A673 (cell line): ENCODE results near the gene ADGRD1. TPM values are rescaled to one million over a fixed set of nuclear protein-coding genes. Genes with fewer than 3 reads are reported as not detected.

Source experiments
- BruUV-seq: library from RNA; stranded (reverse); fragments of 400-500 nt; replicated peaks from 2 replicates; lab custom pipeline; 2021; lab: Mats Ljungman, UMichigan
- CTCF ChIA-PET: fragments of 300-600 bp; sonication (Branson Sonifier 250); formaldehyde crosslinking; loops from one replicate; lab custom pipeline; 2022; ENCODE audit warnings: antibody characterized with exemption; lab: Charles Lee
- POLR2A ChIA-PET: fragments of 300-600 bp; sonication (Branson Sonifier 250); formaldehyde crosslinking; loops from one replicate; lab custom pipeline; 2022; ENCODE audit warnings: antibody characterized with exemption; ENCODE audit not compliant: low non-redundant PET; lab: Charles Lee
- DNase-seq: peaks from one replicate; pipeline ENCODE4 v3.0.0-alpha.2; 2015; ENCODE audit warnings: low spot score
- H3K27ac ChIP-seq: fragments of 200-600 bp; sonication (generic); 2 replicates; pipeline ENCODE4 v1.5.1; 2016; ENCODE audit warnings: mixed run types, low read depth, mild to moderate bottlenecking, mixed read lengths, antibody characterized with exemption, low read length; ENCODE audit not compliant: poor library complexity, severe bottlenecking
- H3K27me3 ChIP-seq: fragments of 200-600 bp; sonication (generic); replicated peaks from 2 replicates; pipeline ENCODE4 v1.6.1; 2017; ENCODE audit warnings: mixed run types, low read depth, mild to moderate bottlenecking, mixed read lengths, antibody characterized with exemption, low read length; ENCODE audit not compliant: insufficient read depth, poor library complexity
- H3K36me3 ChIP-seq: fragments of 200-600 bp; sonication (generic); 2 replicates; pipeline ENCODE4 v1.6.1; 2016; ENCODE audit warnings: mixed run types, mild to moderate bottlenecking, mixed read lengths, antibody characterized with exemption, low read length; ENCODE audit not compliant: insufficient read depth, poor library complexity, severe bottlenecking
- H3K4me1 ChIP-seq: fragments of 200-600 bp; sonication (generic); 2 replicates; pipeline ENCODE4 v1.6.1; 2017; ENCODE audit warnings: mixed run types, mild to moderate bottlenecking, mixed read lengths, antibody characterized with exemption, low read length; ENCODE audit not compliant: insufficient read depth, poor library complexity, severe bottlenecking
- H3K4me3 ChIP-seq: fragments of 200-600 bp; sonication (generic); 2 replicates; pipeline ENCODE4 v1.5.1; 2016; ENCODE audit warnings: low read depth, mixed run types, mild to moderate bottlenecking, mixed read lengths, low read length; ENCODE audit not compliant: poor library complexity, severe bottlenecking
- H3K9me3 ChIP-seq: fragments of 200-600 bp; sonication (generic); 2 replicates; pipeline ENCODE4 v1.6.1; 2016; ENCODE audit warnings: mixed run types, low read depth, mild to moderate bottlenecking, mixed read lengths, antibody characterized with exemption, low read length; ENCODE audit not compliant: poor library complexity, severe bottlenecking
- EZH2 ChIP-seq: fragments of 200-600 bp; sonication (generic); IDR thresholded peaks from 2 replicates; pipeline ENCODE4 v1.6.1; 2017; ENCODE audit warnings: borderline replicate concordance, low read depth, mild to moderate bottlenecking, mixed read lengths, antibody characterized with exemption, low read length; ENCODE audit not compliant: poor library complexity, severe bottlenecking
- intact Hi-C: fragments of 100-400 bp; cut with micrococcal nuclease; formaldehyde crosslinking; loops from one replicate; pipeline ENCODE4 v1.10.0; 2022; ENCODE audit not compliant: unreplicated experiment
- total RNA-seq: library from RNA; stranded (reverse); gene quantifications from 2 replicates; pipeline ENCODE4 v1.2.3, GENCODE V29; 2021
- TF ChIP-seq, protein P1 (sequence below): fragments of 300-800, 200-600 bp; sonication (generic); conservative IDR thresholded peaks from 2 replicates; pipeline ENCODE4 v1.5.1; 2017; ENCODE audit warnings: low read depth, mild to moderate bottlenecking, antibody characterized with exemption, low read length, moderate library complexity, mixed read lengths

Gene ADGRD1
- total RNA-seq, 1 experiment from 2014 or later = not detected

DNA sequence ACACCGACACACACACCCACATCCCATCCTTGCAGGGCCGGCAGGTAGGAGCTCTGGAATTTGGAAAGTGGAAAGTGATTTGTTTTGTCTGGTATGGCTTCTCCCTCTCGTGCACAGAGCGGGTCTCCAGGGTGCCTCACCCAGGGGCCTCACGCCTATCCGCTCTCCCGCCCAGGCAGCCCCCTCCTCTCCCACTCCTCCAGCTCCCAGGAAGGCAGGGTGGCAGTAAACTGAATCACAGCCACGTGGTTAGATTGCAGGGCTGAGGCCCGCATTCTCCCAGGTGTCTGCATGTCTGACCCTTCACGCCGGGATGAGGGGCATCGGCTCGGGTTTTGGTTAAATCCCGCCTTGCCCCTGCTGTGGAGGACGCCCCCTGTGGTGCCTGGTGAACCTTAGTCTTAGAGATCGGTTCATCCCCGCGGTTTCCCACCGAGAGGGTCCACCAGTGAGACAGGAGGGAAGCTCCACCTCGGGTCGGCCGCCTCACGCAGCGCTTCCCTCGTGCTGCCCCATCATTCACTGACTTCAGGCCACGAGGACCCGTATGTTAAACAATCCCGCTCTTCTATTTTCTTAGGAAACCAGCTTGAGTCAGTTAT is 64.4 kb downstream of the ADGRD1 start:
- BruUV-seq = no TSS peak
- H3K27me3 ChIP-seq = no peaks in the 10 kb centered on the region
- no peaks in the 10 kb centered on the region for H3K9me3 ChIP-seq
- no peak overlapping the region for H3K4me3 ChIP-seq
- DNase-seq = no peak
- H3K27ac ChIP-seq = no peak overlapping the region
- CTCF ChIA-PET = no interaction called here
- POLR2A ChIA-PET = no interaction called here
- intact Hi-C loops = no loop called here
- H3K4me1 ChIP-seq = no peaks in the 10 kb centered on the region
- H3K36me3 ChIP-seq = no peaks in the 10 kb centered on the region
- TF ChIP-seq, protein P1, sequence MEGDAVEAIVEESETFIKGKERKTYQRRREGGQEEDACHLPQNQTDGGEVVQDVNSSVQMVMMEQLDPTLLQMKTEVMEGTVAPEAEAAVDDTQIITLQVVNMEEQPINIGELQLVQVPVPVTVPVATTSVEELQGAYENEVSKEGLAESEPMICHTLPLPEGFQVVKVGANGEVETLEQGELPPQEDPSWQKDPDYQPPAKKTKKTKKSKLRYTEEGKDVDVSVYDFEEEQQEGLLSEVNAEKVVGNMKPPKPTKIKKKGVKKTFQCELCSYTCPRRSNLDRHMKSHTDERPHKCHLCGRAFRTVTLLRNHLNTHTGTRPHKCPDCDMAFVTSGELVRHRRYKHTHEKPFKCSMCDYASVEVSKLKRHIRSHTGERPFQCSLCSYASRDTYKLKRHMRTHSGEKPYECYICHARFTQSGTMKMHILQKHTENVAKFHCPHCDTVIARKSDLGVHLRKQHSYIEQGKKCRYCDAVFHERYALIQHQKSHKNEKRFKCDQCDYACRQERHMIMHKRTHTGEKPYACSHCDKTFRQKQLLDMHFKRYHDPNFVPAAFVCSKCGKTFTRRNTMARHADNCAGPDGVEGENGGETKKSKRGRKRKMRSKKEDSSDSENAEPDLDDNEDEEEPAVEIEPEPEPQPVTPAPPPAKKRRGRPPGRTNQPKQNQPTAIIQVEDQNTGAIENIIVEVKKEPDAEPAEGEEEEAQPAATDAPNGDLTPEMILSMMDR = no peak
- TF ChIP-seq EZH2 = no peak

DNA sequence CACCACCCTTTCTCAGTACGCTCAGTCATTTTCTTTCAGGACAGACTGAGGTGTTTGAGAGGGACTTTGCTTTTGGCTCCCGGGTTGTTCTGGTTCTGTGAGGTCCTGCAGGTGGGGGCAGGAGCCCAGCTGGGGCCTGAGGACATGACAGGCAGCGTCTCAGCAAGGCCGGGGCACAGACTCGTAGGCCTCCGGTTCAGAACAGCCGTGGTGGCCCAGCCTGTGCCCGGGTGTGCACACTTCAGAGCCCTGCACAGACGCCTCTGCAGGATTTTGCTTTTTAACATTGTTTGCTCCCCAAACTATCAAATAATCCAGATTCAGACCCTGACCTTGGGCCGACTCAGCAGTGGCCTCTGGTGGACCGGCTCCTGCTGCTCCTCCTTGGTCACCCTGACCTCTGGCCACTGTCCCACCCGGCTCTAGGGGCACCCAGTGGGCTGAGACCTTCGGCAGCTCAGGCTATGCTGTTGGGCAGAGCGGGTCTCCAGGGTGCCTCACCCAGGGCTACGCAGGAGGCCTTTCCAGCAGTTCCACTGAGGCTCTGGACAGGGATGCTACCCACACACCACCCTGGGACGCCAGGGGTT is 65.2 kb downstream of the ADGRD1 start:
- POLR2A ChIA-PET = no interaction called here
- BruUV-seq = no TSS peak
- TF ChIP-seq, protein P1 = no peak
- TF ChIP-seq EZH2 = no peak
- Histone ChIP-seq H3K36me3 (no peaks in the 10 kb centered on the region), H3K27me3 (no peaks in the 10 kb centered on the region), H3K4me1 (no peaks in the 10 kb centered on the region), H3K9me3 (no peaks in the 10 kb centered on the region), H3K4me3 (no peak overlapping the region), H3K27ac (no peak overlapping the region)
- intact Hi-C loops = no loop called here
- CTCF ChIA-PET = no interaction called here
- no peak for DNase-seq

DNA sequence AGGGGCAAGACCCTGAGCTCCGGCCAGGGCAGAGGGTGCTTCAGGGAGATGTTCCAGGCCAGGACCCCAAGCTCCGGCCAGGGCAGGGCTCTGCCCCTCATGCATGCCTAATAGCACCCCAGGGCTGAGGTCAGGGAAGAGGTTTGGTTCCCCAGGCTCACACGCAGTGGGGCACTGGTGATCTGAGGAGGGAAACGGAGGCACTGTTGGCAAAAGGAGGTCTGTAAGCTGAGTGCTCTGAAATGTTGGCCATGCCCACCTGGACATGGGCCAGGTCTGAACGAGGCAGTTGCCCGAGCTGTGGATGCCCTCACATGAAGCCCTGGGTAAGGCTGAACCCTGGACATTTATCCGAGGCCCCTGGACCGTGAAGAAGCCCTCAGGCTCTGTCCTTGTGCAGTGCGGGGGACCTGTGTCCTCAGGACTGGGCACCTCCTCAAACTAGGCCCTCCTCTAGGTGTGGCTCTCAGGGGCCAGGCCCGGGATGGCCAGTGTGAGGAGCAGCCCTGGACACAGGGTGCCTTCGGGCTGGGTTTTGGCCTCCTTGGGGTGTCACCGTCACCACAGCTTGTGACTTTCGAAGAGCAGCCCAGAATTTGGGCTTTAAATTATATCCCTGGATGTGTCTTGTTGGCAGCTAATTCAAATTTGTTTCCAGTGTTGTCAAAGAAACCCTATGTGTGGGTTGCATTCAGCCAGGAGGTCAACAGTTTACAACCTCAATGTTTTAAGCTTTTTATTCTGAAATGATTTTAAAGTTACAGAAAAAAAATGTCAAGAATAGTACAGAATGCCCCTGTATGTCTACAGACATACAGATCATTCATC is 66.8 kb downstream of the ADGRD1 start:
- Histone ChIP-seq H3K4me1 (no peaks in the 10 kb centered on the region), H3K36me3 (no peaks in the 10 kb centered on the region), H3K27ac (no peak overlapping the region), H3K27me3 (no peaks in the 10 kb centered on the region), H3K4me3 (no peak overlapping the region), H3K9me3 (no peaks in the 10 kb centered on the region)
- no TSS peak for BruUV-seq
- intact Hi-C loops = no loop called here
- ChIA-PET CTCF (no interaction called here), POLR2A (no interaction called here)
- DNase-seq = no peak
- TF ChIP-seq EZH2 = no peak
